Peyer's patch (tissue), 4 donors: Measurements from ENCODE around the gene ARHGAP26. TPM values are rescaled to one million over a fixed set of nuclear protein-coding genes. Genes with fewer than 3 reads are reported as not detected.

Experiments
- DNase-seq, 3 donors: peaks; one replicate each; pipeline ENCODE4 v3.0.0-alpha.2; 2017 to 2019
- H3K27ac ChIP-seq, 4 donors: fragments of 200-600 bp; sonication (generic); one replicate each; pipeline ENCODE4 v1.5.1; 2016 to 2019
- H3K27me3 ChIP-seq, 2 donors: fragments of 200-600 bp; sonication (generic); one replicate each; pipeline ENCODE4 v1.5.1; 2019
- H3K36me3 ChIP-seq, 3 donors: fragments of 200-600 bp; sonication (generic); one replicate each; pipeline ENCODE4 v1.5.1; 2016 to 2019
- H3K4me1 ChIP-seq, 4 donors: fragments of 200-600 bp; sonication (generic); one replicate each; pipeline ENCODE4 v1.5.1; 2016 to 2019
- H3K4me3 ChIP-seq, 4 donors: fragments of 200-600 bp; sonication (generic); 1 replicate in 3 of 4; 2 replicates in 1 of 4; pipeline ENCODE4 v1.5.1; 2016 to 2019; ENCODE audit warnings: mild to moderate bottlenecking in 1 of 4
- H3K9me3 ChIP-seq, 4 donors: fragments of 200-600 bp; sonication (generic); one replicate each; pipeline ENCODE4 v1.5.1; 2016 to 2019; ENCODE audit warnings: mild to moderate bottlenecking in 1 of 4
- CTCF ChIP-seq, 6 experiments: fragments of 450-650 bp in 4 of 6; fragments of 200-600 bp in 2 of 6; sonication (generic) in 1 of 6; IDR thresholded peaks; one replicate each; pipeline ENCODE4 v1.5.1; 2017 to 2019; ENCODE audit warnings: antibody characterized with exemption in 6 of 6, mild to moderate bottlenecking in 3 of 6, moderate library complexity in 1 of 6
- POLR2A ChIP-seq, 2 donors: fragments of 450-650 bp; IDR thresholded peaks; one replicate each; pipeline ENCODE4 v1.5.1; 2017; ENCODE audit warnings: antibody characterized with exemption in 2 of 2, mild to moderate bottlenecking in 2 of 2, moderate library complexity in 2 of 2
- total RNA-seq, 4 donors: library from RNA; depleted of rRNA; stranded (reverse); fragments of >200 nt; gene quantifications; one replicate each; pipeline ENCODE4 v1.1.0, GENCODE V29; 2016

Gene ARHGAP26
- total RNA-seq, 4 donors from 2014 or later, result 60.1 to 180 (median 126) TPM

DNA sequence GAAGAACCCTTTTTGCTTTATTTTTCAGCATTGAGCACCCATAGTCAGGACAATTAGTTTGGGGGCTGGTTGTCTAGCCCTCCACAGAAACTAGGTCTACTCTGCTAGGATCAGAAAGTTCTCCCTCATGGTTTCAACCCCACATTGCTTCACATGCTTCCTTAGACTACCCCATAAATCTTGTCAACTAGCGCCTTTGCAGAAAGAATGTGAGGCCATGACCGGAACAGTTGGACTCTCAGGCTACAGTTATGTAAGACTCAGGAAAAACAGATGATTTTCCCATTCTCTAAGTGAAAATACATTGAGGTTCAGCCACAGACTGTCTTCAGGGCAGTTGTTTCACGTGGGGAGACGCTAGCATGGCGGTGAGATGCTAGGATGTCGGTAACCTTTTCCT is 377.7 kb downstream of the ARHGAP26 start:
- DNase-seq, result no peak
- H3K4me3 ChIP-seq, result no peak overlapping the region
- H3K27ac ChIP-seq, result peak overlapping the region in 3 of 4 donors; percentile 14 to 55 (median 47)
- no peaks in the 10 kb centered on the region for H3K27me3 ChIP-seq
- H3K9me3 ChIP-seq, result no peaks in the 10 kb centered on the region
- TF ChIP-seq CTCF (IDR thresholded peaks at IDR 0.05), result no peak
- peaks cover 0 to 30% (median 0%) of the 10 kb centered on the region in 3 donors for H3K36me3 ChIP-seq
- no peaks in the 10 kb centered on the region for H3K4me1 ChIP-seq

DNA sequence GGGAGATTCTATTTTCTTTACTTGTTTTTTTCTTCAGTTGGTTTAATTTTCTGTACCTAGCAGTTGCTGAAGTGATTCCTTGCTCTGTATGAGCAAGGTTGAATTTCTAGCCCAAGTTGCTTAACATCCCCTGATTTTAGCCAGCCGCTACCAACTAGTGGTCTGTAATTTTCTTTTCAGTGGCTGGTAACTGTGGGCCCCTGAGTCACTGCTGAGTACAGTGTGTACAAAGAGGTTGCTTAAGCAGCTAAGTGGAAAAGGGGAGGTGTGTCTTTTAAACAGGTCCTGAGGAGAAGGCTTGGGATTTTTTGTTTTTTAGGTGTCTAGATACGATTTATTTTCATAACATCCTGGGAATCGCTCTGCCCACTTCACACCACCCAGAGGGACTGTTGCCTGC is 378.6 kb downstream of the ARHGAP26 start:
- Histone ChIP-seq H3K4me3 (no peak overlapping the region), H3K27ac (peak overlapping the region in 3 of 4 donors; percentile 14 to 55 (median 35)), H3K4me1 (no peaks in the 10 kb centered on the region), H3K36me3 (peaks cover 0 to 30% (median 0%) of the 10 kb centered on the region in 3 donors), H3K9me3 (no peaks in the 10 kb centered on the region), H3K27me3 (no peaks in the 10 kb centered on the region)
- no peak for DNase-seq
- TF ChIP-seq POLR2A (IDR thresholded peaks at IDR 0.05), result no peak
- TF ChIP-seq CTCF (IDR thresholded peaks at IDR 0.05), result no peak

DNA sequence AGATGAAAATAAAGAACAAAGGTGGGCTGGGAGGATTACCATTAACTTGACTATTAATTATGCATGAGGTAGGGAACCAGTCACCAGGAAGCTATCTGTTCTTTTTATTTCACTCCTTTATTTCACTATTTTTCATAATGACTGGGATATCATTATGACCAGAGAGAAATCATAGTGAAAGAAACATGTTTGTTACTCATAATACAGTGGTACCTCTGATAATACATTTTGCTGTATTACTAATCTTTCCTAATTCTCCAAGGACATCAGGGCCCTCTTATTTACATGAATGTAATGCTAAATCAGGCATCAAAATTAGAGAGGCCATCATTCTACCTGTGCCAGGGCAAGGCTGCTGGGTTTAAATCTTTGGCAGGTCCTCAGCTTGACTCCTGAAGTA is 379.6 kb downstream of the ARHGAP26 start:
- Histone ChIP-seq H3K27me3 (no peaks in the 10 kb centered on the region), H3K27ac (no peak overlapping the region), H3K9me3 (no peaks in the 10 kb centered on the region), H3K36me3 (peaks cover 0 to 30% (median 0%) of the 10 kb centered on the region in 3 donors), H3K4me3 (no peak overlapping the region), H3K4me1 (no peaks in the 10 kb centered on the region)
- no peak for DNase-seq
- TF ChIP-seq CTCF (IDR thresholded peaks at IDR 0.05), result no peak
- no peak for TF ChIP-seq POLR2A (IDR thresholded peaks at IDR 0.05)

DNA sequence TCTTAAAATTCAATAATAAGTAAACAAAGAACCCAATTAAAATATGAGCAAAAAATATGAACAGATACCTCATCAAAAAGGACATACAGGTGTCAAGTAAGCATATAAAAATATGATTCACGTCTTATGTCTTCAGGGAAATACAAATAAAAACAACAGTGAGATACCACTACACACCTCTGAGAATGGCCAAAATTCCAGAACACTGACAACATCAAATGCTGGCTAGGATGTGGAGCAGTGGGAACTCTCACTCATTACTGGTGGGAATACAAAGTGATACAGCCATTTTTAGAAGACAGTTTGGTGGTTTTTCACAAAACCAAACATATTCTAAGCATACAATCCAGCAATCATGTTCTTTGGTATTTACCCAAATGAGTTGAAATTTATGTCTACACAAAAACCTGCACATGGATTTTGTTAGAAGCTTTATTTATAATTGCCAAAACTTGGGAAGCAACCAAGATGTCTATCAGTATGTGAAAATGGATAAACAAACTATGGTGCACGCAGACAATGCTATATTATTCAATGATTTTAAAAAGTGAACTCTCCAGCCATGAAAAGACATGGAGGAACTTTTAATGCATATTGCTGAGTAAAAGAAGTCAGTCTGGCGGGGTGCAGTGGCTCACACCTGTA is 381.0 kb downstream of the ARHGAP26 start:
- no peak overlapping the region for H3K4me3 ChIP-seq
- H3K9me3 ChIP-seq, result no peaks in the 10 kb centered on the region
- TF ChIP-seq POLR2A (IDR thresholded peaks at IDR 0.05) (no peak), CTCF (IDR thresholded peaks at IDR 0.05) (no peak)
- H3K27ac ChIP-seq, result no peak overlapping the region
- H3K36me3 ChIP-seq, result peaks cover 0 to 30% (median 0%) of the 10 kb centered on the region in 3 donors
- no peaks in the 10 kb centered on the region for H3K27me3 ChIP-seq
- no peak for DNase-seq
- peaks cover 0 to 5% (median 0%) of the 10 kb centered on the region in 4 donors for H3K4me1 ChIP-seq

DNA sequence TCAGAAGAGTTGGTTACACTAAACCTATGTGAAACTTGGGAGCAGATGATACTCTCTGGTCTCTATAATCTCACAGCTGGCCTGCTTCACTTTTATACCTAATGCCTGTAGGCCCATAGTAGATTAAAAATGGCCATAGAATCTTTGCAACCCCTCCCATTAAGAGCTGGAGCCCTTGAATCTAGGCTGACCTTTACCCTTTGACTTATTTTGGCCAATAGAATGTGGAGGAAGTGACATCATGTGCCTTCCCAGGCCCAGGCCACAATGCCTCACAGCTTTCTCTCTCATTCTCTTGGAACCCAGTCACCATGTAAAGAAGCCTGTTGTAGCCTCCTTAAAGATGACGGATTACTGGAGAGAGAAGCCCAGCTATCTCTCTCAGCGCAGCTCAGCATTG is 382.3 kb downstream of the ARHGAP26 start:
- Histone ChIP-seq H3K27ac (no peak overlapping the region), H3K4me3 (no peak overlapping the region), H3K27me3 (no peaks in the 10 kb centered on the region), H3K36me3 (peaks cover 0 to 28% (median 0%) of the 10 kb centered on the region in 3 donors), H3K9me3 (no peaks in the 10 kb centered on the region), H3K4me1 (peaks cover 0 to 5% (median 0%) of the 10 kb centered on the region in 4 donors)
- DNase-seq, result no peak
- TF ChIP-seq CTCF (IDR thresholded peaks at IDR 0.05) (no peak), POLR2A (IDR thresholded peaks at IDR 0.05) (no peak)
